8988T (cell line): ENCODE data around the gene OAF.
"Not testable (repeated sequence)": the region's sequence is repeated elsewhere in the genome, so short reads cannot be mapped to it uniquely, and the experiment has no call there.

Experiments
- DNase-seq: peaks from one replicate; pipeline ENCODE4 v3.0.0; 2011

Gene OAF

DNA sequence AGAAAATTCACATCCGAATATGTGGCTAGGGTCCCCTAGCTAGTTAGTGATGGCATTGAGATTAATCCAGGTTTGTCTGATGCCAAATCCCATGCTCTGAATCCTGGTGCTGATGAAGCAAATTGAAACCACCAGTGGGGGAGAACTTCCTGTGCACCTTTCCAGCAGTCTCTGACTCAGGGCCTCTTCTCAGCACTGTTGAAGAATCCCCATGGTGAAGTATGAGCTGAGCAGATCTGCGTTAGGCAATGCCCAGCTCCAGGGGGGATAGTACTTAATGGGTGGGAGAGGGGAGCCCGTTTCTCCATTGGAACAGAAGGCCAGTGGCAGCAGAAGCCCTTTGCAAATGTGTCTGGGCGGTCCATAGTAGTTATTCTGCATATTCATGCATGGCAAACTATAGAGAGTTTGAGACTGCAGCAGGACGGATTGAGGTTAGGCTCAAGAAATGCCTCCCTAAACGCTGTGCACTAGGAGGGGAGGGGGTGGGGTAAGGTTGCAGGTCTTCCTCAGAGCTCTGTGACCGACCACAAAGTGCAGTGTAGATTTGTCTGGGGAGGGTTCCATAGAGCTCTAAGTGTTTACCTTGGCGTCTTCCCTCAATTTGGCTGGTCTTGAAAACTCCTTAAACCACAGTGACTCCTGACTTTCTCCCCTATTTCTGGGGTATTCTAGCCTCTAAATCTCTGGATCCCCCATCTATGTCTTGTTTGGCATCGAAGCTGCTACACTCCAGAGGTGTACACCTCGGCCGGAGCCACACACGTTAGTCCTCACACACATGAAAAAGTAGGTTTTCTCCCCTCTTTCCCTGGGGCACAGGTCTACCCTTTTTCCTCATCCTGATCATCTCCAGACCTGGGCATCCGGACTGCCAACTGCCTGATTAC, 33.9 kb downstream of the OAF start:
- DNase-seq = no peak

DNA sequence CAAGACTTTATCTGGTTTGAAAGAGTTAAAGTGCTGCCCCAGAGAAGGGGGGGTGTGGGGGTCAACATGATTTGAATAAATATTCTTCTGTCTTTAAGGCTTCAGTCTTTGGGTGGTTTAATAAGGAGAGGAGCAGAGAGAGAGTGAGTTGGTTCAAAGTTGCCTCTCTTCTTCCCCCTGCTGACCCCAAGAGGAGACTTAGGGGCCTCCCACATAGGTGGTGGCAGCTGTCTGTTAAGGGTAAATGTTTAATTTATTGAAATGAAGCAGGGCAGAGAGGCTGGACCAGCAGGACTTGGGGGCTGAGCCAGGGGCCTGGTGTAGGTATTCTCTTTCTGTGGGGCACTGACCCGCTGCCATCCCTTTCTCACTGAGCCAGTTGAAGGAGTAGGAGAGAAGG, 34.6 kb downstream of the OAF start:
- no peak for DNase-seq

GRCh38 chr11:120248551-120249278, 37.9 kb downstream of the OAF start:
- DNase-seq = no peak

DNA sequence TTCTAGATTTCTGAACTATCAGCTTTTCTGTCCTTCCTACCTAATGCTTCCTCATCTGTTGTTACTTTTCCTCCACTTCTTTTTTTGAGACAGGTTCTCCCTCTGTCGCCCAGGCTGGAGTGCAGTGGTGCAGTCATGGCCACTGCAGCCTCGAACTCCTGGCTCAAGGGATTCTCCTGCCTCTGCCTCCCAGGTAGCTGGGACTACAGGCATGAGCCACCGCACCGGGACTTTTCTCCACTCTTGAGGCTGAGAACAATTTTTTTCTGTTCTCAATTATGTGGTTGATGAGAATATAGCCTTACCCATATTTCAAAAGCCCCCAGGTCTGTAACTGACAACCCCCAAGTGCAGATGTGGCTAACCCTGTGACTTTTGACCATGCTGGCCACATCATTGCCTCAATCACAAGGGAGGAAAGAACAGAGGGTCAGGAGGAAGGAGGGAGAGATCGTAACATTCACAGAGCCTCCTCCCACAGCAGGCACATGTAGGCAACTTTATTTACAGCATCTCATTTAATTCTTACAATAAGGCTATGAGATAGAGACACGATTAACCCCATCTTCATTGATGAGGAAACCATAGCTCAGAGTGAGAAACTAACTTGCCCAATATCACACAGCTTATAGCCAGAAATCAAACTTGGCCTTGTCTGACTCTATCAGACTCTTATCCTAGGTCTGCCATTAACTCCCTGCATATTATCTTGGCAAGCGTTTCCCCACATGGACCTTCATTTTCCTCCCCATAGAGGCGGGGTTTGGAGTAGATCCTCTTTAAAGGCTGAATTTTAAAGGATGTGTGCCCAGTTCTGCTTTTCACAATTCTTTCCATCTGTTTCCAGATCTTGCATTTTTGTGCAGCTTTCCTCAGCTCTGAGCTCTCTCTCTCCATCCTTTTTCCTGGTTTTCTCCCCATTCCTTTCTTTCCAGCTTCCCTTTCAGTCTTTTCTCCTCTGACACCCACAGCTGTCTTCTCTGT, 38.7 kb downstream of the OAF start:
- no peak for DNase-seq

- DNase-seq = not testable (repeated sequence)
These were observed 42.5 kb downstream of the OAF start for GRCh38 chr11:120253377-120253776.

GRCh38 chr11:120254788-120255518, 44.1 kb downstream of the OAF start:
- DNase-seq = no peak

DNA sequence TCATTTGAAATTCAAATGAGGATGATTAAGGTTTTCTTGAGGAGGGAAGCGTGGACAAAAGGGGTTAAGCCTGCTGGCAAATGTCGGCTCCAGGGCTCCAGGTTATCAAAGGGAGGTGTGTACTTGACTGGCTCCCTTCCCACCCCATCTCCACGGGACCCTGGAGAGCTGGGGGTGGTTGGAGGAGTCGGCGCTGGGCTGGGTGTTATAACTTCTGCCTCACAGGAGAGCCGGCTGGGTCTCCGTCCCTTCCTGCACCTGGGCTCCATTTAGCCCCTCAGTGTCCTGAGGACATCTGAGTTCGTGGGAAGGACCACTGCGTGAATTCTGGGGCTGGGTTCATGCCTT, 44.7 kb downstream of the OAF start:
- DNase-seq = no peak

- DNase-seq = no peak
These were observed 45.3 kb downstream of the OAF start for GRCh38 chr11:120256178-120256577.

- DNase-seq = no peak
These were observed 45.9 kb downstream of the OAF start for GRCh38 chr11:120256779-120257178.

DNA sequence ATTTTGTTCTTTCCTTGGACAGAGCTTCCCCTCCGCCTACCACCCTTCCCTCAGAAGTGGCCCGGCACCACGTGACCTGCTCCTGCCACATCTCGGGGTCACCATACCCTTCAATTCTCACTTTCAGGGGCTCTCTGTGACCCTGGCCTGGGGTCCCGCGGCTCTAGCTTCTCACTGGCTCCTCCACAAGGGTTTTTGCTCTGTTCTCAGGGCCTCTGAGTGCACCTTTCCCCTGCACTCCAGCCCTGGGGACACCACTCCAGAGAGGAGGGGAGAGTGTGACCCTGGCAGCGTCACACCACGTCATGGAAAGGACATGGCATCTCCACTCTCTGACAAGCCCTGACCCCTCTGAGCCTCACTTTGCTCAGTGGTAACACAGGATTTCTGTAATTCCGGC, 46.5 kb downstream of the OAF start:
- no peak for DNase-seq

DNA sequence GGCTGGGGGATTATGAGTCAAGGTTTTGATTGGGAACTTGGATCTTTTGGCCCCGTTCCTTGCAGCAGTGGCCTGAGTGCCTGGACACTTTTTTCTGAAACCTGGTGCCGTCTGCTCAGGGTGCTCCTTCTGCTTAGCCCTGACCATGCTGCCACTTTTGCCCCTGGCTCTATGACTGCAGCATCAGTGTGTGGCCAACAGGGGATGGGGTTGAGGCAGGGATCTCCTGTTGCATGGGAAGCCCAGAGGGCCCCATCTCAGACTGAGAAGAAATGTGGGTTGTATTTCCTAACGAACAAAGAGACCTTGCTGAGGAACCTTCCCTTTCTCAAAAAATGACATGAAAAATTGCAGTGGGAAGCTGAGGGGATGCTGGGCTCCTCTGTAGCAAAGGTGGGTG, 47.8 kb downstream of the OAF start:
- no peak for DNase-seq

DNA sequence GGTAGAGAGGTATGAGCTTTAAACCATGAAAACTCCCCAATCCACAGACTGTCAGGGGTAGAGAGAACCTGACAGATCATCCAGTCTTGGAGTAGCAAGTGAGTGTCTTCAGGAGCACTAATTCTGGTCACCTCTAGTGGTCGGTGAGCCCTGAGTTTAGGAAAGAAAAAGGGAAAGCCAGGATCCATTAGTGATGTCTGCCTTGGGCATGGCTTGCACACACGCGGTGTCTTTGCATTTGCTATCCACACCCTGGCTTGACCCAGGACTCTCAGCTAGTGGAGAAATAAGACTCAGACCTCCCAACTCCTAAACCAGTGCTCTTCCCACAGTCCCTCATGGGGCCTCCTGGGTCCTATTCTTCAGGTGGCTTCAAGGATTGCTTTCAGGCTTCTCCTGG, 48.4 kb downstream of the OAF start:
- no peak for DNase-seq

- no peak for DNase-seq
These were observed 49.2 kb downstream of the OAF start for GRCh38 chr11:120259988-120260565.

GRCh38 chr11:120260616-120261015, 49.8 kb downstream of the OAF start:
- no peak for DNase-seq

- no peak for DNase-seq
These were observed 50.5 kb downstream of the OAF start for GRCh38 chr11:120261321-120261720.

DNA sequence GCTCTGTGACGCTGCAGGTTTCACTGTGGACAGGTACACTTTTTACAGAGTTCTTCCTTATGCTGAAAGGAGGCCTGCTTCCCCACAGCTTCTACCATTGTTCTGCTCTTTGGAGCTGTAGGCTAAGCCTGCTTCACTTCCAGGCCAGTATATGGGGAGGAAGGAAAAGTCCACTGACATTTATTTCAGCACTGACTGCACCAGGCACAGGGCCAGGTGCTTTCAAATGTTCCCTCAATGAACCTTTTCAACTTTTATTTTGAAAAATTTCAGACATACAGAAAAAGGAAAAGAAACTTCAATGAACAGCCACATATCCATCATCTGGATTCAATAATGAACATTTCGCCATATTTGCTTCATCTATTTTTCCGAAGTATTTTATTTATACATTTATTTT, 51.1 kb downstream of the OAF start:
- DNase-seq = no peak

GRCh38 chr11:120267319-120267718, 56.5 kb downstream of the OAF start:
- no peak for DNase-seq

DNA sequence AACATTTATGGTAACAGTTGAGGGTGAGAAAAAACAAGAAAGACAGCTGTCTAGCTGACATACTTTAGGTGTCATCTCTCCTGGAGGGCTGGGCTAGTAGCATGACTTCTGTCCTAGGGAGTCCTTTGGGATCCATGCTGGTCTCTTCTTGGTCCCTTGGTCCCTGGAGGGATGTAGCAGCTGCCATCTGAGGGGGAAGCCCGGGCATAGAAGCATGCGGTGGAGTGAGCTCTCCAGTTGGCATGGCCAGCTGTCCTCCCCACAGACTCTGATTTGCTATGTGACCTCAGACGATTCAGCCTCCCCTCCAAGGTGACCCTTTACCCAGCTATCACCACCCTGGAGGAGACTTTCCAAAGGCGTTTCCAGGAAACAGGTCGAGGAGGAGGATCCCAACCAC, 57.9 kb downstream of the OAF start:
- no peak for DNase-seq

DNA sequence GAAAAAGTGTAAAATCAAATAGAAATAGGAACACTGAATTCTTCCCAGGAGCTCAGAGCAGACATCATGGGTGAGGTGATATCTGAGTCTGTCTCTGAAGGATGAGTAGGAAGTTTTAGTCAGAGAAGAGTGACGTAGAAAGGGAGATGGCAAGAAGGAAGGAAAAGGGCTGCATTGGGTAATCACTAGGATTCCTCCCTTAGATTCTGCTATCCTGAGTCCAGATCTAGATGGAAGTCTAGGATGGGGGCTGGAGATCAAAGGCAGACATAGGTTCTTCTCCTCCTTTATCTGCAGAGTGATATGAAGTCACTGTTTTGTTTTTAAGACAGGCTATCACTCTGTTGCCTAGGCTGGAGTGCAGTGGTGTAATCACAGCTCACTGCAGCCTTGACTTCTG, 59.6 kb downstream of the OAF start:
- no peak for DNase-seq

DNA sequence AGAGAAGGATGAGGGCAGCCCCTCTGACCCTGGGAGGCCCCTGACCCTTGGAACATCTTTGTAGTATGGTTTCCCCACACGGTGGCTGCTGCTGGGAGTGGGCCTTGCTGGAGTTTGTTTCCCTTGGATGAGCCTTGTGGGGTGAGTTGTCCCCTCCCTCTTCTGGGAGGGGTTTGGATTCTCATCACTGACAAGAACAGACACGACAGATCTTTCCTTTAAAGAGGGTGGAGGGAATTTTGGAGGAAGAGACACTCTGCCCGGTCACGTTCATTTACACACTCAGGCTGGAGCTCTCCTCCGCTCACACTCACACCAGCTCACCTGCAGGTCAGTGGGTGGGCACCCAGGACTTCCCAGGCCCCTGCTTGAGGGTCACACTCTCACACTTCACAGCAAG, 60.8 kb downstream of the OAF start:
- DNase-seq = no peak

DNA sequence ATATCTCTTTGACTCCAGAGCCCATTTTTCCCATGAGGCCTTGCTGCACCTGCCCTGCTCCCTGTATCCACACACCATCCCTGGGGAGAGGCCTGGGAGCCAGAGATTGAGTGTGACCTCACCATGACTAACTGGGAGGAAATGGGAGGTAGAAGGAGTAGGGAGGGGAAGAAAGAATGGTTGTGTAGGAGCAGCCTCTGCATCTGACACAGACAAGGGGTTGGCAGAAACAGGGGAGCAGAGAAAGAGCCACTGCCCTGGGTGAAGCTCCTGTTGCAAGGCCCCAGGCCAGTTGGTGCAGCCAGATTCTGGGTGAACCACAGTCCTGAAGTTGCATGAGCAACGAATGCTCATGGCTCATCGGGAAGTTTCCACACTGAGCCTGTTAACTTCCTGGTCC, 61.5 kb downstream of the OAF start:
- DNase-seq = peak; percentile 78

GRCh38 chr11:120273432-120273831, 62.6 kb downstream of the OAF start:
- no peak for DNase-seq
